HG03432 (cell line): Measurements from ENCODE around the gene MTMR2.

Experiments used
- ATAC-seq: cut with Tn5 transposase; IDR thresholded peaks from one replicate; pipeline ENCODE4 v1.9.1; 2021; ENCODE audit warnings: mild to moderate bottlenecking, moderate library complexity; ENCODE audit not compliant: unreplicated experiment

MTMR2 gene

DNA sequence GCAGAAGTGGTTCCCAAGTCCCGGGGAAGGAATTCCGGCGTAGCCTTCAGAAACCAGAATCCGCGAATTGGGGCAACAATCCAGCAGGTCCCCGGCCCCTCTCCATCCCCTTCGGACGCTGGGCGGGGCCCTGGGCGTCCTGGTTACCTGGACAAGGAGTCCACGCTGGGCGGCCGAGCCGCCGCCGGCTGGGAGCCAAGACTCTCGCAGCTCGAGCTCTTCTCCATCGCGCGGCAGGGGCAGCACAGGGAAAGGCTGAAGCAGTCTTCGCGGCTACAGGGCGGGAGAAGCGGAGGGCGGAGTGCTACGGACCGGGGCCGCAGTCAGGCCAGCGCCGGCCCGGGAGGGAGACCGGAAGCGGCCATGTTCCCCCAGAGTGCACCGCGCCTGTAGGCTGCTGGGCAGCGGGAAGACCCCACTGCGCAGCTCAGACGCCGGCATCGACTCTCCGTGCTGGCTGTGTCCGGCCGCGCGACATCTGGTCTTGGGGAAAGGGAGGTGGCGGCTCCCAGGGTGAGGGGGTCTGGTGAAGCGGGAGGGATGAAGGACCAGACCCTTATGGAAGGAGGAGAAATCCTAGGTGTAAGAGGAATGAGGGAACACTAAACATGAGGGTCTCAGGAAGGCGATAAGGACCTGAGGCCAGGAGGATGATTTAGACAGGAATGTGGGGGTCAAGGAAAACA is at the start of gene MTMR2:
TSS of gene MTMR2 (minus strand) at position 380 of the 686 bp plus-strand sequence. CDS start at position 227, 153 bp downstream.
- peak; percentile 100 for ATAC-seq

DNA sequence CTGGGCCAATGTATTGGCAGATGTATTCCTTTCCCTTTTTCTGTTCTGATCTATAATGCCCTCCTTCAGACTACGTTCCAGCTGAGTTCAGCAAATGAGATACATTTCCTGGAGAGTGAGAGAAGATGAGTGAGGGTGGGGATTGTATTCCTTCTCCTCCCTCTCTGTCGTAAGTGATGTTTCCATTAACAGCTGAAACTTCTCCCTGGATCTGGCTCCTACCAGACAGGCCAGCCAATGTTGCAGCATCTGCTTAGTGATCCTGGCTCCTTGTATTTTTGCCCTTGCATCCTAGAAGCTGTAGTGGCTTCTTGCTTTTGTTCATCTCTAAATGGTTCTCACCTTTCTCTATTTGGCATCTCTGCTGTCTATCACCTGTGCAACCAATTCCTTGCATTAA is 48.2 kb upstream of the MTMR2 start:
- no peak for ATAC-seq

DNA sequence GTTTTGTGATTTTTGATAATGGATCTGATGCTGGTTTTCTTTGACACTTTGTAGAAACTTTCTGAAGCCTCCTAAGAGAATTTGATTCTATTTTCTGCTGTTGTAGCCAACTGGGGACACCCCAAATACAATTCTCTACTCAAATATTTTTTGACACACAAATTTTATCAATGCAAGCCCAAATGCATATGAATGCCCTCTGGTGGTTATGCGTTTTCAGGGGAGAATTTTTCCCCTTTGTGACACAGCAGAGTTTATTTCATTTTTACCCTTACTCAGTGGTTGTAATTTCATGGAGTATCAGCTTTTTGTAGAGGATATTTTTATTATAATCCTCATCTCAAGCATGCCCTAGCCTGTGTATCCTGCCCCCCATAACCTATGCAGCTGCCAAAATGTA is 44.7 kb upstream of the MTMR2 start:
- no peak for ATAC-seq

DNA sequence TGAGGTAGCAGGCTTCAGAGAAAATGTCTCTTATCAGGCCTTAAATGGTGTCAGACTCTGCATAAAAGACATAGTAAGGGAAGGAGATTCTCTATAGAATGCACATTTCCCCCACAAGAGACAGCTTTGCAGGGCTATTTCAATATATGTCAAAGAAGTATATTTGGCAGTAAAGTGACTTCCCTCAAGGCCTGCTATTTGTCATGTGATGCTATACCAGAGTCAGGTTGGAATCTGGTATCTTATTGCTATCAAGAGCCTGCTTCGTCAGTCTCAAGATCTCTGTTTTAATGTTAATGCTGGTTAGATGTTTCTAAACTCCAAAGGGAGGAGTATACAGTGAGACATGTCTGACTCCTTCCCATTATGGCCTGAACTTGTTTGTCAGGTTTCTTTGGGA is 40.4 kb upstream of the MTMR2 start:
- ATAC-seq, result no peak

DNA sequence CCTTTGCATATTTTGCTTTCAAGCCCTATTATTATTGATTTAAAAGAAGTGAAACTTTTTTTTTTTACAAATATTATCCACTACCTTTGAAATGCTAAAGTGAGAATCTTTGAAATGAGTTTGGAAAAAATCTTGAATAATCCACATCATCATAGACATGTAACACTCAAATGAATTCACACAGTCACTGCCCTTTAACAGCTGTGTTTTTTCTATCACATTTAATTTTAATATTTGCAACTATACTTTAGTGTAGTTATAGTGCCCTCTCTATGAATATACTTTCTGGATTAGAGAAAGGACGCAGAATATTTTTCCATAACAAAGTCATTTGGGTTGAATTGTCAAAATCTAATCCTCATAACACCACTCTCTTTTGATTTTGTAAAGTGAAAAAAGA is 37.9 kb upstream of the MTMR2 start:
- no peak for ATAC-seq

DNA sequence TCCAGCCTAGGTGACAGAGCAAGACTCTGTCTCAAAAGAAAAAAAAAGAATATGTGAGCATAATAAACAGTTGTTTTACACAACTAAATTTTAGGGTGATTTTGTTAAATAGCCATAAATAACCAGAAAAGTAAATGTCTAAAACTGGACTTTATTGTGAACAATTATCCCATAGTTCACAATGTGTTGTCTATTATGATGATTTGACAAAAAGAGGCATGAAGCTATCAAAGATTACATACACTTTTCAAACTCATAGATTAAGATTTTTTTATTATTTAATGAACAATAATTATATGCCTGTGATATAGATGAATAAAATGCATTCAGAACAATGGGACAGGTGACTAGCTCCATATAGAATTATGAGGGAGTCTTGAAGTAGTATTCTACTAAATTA is 27.0 kb upstream of the MTMR2 start:
- no peak for ATAC-seq

DNA sequence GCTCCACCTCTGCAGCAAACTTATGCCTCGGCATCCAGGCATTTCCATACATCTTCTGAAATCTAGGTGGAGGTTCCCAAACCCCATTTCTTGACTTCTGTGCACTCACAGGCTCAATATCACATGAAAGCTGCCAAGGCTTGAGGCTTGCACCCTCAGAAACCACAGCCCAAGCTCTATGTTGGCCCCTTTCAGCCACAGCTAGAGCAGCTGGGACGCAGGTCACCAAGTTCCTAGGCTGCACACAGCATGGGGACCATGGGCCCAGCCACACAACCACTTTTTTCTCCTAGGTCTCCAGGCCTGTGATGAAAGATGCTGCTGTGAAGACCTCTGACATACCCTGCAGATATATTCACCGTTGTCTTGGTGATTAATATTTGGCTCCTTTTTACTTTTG is 24.7 kb upstream of the MTMR2 start:
- ATAC-seq, result no peak

DNA sequence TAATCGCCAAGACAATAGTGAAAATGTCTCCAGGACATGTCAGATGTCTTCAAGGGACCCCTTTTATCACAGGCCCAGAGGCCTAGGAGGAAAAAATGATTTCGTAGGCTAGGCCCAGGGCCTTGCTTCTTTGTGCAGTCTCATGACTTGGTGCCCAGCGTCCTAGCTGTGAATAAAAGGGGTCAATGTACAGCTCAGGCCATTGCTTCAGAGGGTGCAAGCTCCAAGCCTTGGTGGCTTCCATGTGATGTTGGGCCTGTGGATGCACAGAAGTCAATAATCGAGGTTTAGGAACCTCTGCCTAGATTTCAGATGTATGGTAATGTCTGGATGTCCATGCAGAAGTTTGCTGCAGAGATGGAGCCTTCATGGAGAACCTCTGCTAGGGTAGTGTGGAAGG is 20.7 kb upstream of the MTMR2 start:
- no peak for ATAC-seq

DNA sequence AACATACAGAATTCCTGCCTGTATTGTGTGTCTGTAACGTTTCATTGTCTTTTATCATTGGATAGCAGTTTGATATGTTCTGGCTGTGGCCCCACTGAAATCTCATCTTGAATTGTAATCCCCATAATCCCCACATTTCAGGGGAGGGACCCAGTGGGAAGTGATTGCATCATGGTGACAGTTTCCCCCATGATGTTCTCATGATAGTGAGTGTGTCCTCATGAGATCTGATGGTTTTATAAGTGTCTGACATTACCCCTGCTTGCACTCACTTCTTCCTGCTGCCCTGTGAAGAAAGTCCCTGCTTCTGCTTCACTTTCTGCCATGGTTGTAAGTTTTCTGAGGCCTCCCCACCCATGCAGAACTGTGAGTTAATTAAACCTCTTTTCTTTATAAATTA is 19.6 kb upstream of the MTMR2 start:
- ATAC-seq, result no peak

DNA sequence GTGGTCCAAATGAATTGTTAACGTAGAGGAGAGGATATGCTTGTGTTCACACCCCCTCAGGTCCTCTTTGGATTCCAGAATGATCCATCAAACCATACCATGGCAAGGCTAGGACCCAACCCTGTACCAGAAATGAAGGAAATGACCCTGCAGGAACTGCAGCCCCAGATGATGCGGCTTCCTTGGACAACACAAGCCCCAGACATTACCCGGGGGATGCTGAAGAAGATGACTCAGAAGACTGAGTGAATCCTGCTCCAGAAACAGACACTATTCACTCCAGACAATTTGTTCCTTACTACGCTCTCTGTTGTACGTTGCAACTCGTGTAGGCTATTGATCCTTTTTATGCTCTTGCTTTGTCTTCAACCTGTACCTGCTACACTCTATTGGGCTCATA is 15.2 kb upstream of the MTMR2 start:
- no peak for ATAC-seq

DNA sequence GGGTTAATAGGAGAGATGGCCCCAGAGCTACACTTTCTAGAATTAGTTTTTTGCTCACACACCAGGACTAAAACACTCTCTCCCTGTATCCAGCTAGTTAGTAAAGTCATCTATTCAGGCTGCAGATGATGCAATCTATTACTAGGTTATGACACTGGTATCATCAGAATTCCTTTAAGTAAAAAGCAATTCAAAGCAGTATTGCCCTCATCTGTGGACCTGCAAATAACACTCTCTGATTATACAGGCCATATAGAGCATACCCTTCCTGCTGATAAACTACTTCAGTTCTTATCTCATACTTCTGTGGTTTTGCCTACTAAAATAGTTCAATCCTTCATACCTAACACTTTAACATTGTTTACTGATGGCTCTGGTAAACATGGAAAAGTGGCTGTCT is 13.5 kb upstream of the MTMR2 start:
- no peak for ATAC-seq

DNA sequence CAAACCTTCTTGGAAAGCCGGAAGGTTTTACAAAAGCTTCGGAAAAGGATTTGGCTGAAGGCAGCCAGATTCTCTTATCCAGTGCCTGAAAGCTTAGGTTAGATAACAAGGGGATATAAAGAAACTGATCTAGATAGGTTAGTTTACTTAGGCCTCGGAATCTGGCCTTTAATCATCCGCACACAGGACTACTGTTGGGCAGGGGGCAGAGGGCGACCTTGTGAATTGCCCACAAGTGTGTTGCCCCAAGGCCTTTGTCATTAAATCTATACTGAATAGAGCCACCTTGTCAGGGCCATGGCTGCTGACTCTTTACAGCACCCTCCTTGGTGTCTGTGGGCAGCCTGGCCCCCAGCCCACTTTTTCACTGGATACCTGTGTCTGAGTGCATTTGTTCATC is 9.7 kb upstream of the MTMR2 start:
- ATAC-seq, result no peak

DNA sequence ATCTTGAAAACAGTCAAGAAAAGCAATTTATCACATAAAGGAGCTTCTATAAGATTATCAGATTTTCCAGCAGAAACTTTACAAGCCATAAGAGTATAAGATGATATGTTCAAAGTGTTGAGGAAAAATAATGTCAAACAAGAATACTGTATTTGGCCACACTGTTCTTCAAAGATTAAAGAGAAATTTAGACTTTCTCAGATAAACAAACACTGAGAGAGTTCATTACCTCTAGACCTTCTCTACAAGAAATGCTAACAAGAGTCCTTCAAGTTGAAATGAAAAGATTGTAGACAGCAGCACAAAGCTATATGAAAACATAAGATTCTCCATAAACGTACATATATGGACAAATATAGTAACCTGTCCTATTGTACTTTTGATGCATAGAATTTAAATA is 8.0 kb upstream of the MTMR2 start:
- no peak for ATAC-seq

DNA sequence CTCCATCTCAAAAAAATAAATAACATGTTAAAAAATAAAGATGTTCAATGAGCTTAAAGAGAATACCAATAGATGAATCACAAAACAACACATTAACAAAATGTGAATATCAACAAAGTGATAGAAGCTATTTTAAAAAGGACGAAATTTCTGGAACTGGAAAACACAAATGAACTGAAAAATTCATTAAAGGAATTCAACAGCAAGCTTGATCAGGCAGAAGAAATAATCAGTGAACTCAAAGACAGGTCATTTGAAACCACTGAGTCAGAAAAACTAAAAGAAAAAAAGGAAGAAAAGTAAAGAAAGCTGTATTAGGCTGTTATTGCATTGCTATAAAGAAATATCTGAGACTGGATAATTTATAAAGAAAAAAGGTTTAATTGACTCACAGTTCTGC is 7.0 kb upstream of the MTMR2 start:
- ATAC-seq, result no peak

DNA sequence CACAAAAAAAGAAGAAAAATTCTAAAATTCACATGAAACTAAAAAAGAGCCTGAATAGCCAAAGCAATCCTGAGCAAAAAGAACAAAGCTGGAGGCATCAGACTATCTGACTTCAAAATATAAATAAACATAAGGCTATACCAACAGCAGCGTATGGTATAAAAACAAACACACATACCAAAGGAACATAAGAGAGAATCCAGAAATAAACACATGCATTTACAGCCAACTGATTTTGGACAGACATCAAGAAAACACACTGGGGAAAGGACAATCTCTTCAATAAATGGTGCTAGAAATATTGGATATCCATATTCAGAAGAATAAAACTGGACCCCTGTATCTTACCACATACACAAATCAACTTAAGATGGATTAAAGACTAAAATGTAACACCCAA is 2.8 kb upstream of the MTMR2 start:
- no peak for ATAC-seq

DNA sequence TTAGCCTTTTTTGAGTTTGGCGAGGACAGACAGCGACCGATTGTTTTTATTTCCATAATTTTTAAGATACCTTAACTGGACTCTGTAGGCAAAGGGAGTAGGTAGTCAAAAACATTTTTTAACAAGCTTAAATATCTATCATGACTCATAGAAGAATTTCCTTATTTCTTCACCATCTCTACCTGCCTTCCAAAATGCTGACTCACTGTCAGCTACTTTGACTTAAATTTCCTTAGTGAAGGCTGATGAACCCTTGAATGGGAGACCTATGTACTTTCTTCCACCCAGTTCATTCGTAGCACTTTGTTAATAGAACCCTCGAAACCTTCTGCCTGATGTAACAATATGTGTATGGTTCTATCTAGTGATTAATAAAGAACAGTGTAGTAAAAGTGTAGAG is 1.1 kb upstream of the MTMR2 start:
- no peak for ATAC-seq

DNA sequence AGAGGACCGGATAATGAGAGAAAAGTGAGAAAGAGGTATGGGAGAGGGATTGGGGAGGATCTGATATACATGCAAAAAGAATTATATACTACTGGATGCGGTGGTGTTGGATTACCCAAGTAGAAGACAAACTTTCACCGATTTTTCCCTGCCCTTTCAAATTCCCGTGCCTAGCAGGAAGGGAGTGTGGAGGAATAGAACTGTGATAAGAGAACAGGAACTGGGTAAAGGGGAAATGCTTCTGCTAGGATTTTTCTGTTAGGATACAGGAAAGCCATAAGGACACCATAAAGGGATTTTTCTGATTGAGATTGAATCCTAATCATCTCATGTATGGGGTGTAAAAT is 480 bp upstream of the MTMR2 start:
- ATAC-seq, result no peak

DNA sequence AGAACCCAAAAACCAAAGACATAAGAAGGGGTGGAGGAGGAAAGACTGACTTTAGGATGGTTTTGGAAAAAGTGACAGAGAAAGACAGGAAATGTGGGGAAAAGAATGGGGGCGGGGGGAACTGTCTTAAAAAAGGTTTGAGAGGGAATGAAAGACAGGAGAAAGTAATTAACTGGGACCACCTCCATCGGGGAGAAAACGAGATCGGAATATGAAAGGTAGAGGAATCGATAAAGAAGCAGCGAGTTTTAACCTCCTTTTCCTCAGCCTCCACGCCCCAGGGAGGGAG is 524 bp downstream of the MTMR2 start:
- ATAC-seq, result no peak

DNA sequence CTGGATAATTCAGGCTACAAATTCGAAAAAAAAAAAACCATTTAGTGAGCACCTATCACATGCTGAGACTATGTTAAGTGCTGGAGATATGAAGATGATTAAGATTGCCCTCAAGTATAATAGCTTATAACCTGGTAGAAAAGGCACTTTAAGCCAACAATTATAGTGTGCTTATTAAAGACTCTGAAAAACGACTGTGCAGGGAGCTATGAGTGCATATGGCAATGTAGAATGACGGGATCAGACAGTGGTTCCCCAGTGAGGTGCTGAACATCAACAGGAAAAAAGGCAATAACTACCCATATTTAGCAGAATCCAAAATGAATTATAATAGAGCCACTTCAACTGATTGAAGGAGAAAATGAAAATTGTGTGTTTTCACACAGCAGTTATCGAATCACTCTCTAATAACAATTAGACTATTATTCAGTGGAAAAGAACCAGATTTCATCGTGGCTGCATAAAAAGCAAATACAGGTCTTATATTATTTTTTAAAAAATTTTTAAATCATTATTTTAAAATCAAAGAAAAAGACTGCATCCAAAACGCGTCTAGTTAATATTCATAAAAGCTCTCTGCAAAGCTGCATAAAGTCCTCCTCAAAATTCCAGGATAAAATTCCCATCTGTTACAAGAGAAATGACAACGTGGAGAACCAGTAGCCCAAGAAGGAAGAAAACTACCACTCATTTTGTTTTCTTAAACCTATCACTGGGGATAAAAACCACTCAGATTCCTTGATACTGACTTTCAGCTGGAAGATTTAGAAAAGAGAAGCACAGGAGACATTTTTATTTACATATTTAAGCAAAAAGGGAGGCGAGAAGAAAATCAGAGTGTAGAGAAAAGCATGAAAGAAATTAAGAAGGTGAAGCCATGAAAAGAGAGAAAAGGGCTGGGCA is 1.1 kb downstream of the MTMR2 start:
- no peak for ATAC-seq

DNA sequence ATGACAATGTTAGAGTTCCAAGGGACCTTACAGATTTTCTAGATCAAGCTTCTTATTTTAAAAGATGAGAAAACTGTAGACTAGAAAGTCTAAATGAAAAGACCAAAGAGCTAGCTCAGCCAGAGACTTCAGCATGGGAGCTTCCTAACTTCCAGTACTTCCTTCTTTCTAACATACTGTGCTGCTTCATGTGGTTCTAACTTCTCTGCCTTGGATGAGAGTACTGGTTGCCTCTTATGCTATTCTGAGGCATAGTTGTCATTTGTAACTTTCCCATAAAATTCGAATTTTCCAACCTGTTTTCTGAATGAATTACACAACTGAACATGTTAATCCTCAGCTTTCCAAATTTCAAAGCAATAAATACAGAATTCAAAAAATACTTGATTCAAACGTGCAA is 1.8 kb downstream of the MTMR2 start:
- no peak for ATAC-seq

DNA sequence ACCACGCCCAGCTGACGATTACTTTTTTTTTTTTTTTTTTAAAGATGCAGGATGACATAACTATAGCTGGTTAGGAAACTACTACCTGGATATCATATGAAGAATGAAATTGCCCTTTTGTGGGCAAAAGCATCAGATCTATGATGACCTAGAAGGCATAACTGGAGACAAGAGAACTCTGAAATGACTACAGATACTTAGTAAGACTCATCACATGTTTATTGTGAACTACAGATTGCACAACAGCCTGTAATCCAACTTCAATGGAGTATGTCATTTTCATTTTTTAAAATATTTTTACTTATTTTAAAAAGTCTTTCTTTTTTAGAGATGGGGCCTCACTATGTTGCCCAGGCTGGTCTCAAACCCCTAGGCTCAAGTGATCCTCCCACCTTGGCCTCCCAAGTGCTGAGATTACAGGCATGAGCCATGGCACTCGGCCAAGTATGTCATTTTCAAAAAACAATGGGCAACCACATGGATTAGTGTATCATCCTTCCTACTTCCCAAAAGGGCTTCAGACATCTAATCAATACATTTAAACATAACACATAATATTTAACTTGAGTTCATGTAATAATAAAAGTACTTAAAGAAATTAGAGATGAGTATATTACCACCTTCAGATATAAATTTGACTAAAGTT is 3.3 kb downstream of the MTMR2 start:
- ATAC-seq, result no peak

DNA sequence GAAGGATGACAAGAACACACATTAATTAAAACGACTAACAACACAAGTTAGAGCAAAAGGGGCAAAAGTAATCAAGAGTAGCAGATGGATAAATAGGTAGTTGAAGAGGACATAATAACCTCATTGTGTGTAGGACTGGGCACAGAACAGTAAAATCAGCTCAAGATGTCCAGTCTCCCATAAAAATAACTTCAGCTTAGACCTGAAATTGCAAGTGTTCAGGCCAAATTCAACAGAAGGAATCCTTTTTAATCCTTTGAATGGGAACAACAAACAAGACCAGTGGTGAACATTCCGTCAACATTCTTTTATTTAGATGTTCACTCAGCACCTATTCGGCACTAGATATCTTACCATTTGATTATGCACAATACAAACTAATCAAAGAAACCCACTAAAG is 4.4 kb downstream of the MTMR2 start:
- no peak for ATAC-seq
